ENCODE data around the gene GPR137. TPM values are rescaled to one million over a fixed set of nuclear protein-coding genes. Genes with fewer than 3 reads are reported as not detected.

GPR137 gene
- total RNA-seq, 1 experiment from 2014 or later: 51.8 TPM

GRCh38 chr11:64240435-64241240, 45.0 kb upstream of the GPR137 start, which contains the start of gene FKBP2 (continued):
- peak; percentile 71 for TF ChIP-seq ZMAT4 (CRISPR knock-in tag; IDR thresholded peaks at IDR 0.05)
- TF ChIP-seq ZNF317 (CRISPR knock-in tag; IDR thresholded peaks at IDR 0.05; ENCODE audit: borderline replicate concordance, low read depth): no peak
- no peak for TF ChIP-seq CTCF (IDR thresholded peaks at IDR 0.05)
- no peak for TF ChIP-seq FOXP4 (CRISPR knock-in tag; IDR thresholded peaks at IDR 0.05)
- peak; percentile 82 for TF ChIP-seq SP1 (CRISPR knock-in tag; conservative IDR thresholded peaks at IDR 0.05)
- peak; percentile 70; the same call in 1 of the 2 replicates for TF ChIP-seq CREB1 (CRISPR knock-in tag; IDR thresholded peaks at IDR 0.05)
- TF ChIP-seq E2F1 (CRISPR knock-in tag; IDR thresholded peaks at IDR 0.05): 0 out of 2 replicates have a peak, but pooled peaks have one; percentile 55
- TF ChIP-seq MYBL2 (CRISPR knock-in tag; IDR thresholded peaks at IDR 0.05): 0 out of 2 replicates have a peak, but pooled peaks have one; percentile 79
- peak; percentile 72 for TF ChIP-seq MAX (CRISPR knock-in tag; IDR thresholded peaks at IDR 0.05)
- TF ChIP-seq ZNF425 (CRISPR knock-in tag; conservative IDR thresholded peaks at IDR 0.05): no peak
- peak; percentile 77 for TF ChIP-seq E2F5 (CRISPR knock-in tag; IDR thresholded peaks at IDR 0.05)
- TF ChIP-seq NFYB (CRISPR knock-in tag; conservative IDR thresholded peaks at IDR 0.05; ENCODE audit: low read depth): peak; percentile 65
- TF ChIP-seq SMAD4 (CRISPR knock-in tag; IDR thresholded peaks at IDR 0.05): no peak
- peak; percentile 45 for TF ChIP-seq TEAD1 (CRISPR knock-in tag; IDR thresholded peaks at IDR 0.05)
- no peak for TF ChIP-seq CBFB (CRISPR knock-in tag; IDR thresholded peaks at IDR 0.05; ENCODE audit: low read depth)
- no peak for TF ChIP-seq ZNF263 (CRISPR knock-in tag; IDR thresholded peaks at IDR 0.05; ENCODE audit: low read depth)
- peak; percentile 60; the same call in 1 of the 2 replicates for TF ChIP-seq GABPB1 (CRISPR knock-in tag; IDR thresholded peaks at IDR 0.05)
- no peak for TF ChIP-seq ZNF138 (CRISPR knock-in tag; conservative IDR thresholded peaks at IDR 0.05)
- TF ChIP-seq ETV6 (CRISPR knock-in tag; IDR thresholded peaks at IDR 0.05): no peak; the same call in 1 of the 2 replicates
- no peak for TF ChIP-seq ATF1 (CRISPR knock-in tag; IDR thresholded peaks at IDR 0.05)
- TF ChIP-seq USF1 (CRISPR knock-in tag; IDR thresholded peaks at IDR 0.05): peak; percentile 49; the same call in 1 of the 2 replicates
- no peak for TF ChIP-seq ZBTB21 (CRISPR knock-in tag; IDR thresholded peaks at IDR 0.05; ENCODE audit: borderline replicate concordance)
- TF ChIP-seq ESRRA (CRISPR knock-in tag; IDR thresholded peaks at IDR 0.05; ENCODE audit: borderline replicate concordance): no peak
- TF ChIP-seq USF2 (CRISPR knock-in tag; IDR thresholded peaks at IDR 0.05): peak; percentile 52
- TF ChIP-seq TEAD4 (CRISPR knock-in tag; IDR thresholded peaks at IDR 0.05): no peak
